Activated CD8-positive, alpha-beta T cell treated with anti-CD3 and anti-CD28 coated beads for 36 hours (primary cell): ENCODE results near the gene ANKRD24. TPM values are rescaled to one million over a fixed set of nuclear protein-coding genes. Genes with fewer than 3 reads are reported as not detected.
"Not testable (repeated sequence)": the region's sequence is repeated elsewhere in the genome, so short reads cannot be mapped to it uniquely, and the experiment has no call there.

Source experiments
- ATAC-seq: fragments of 200-7000 bp; cut with Tn5 transposase; one replicate; pipeline ENCODE4 v1.10.0; 2021; ENCODE audit warnings: mild to moderate bottlenecking, moderate library complexity
- CTCF ChIA-PET: fragments of 350-600 bp; sonication (Branson Sonifier 250); formaldehyde crosslinking; loops from one replicate; lab custom pipeline; 2021; ENCODE audit warnings: antibody characterized with exemption; lab: Charles Lee
- POLR2A ChIA-PET: fragments of 350-600 bp; sonication (Branson Sonifier 250); formaldehyde crosslinking; loops from one replicate; lab custom pipeline; 2021; ENCODE audit warnings: antibody characterized with exemption; lab: Charles Lee
- DNase-seq: peaks from one replicate; pipeline ENCODE4 v3.0.0-alpha.2; 2020
- H3K27ac Mint-ChIP-seq: one replicate; pipeline ENCODE4 v1.8.0; 2021; ENCODE audit warnings: mild to moderate bottlenecking, mixed read lengths
- H3K27me3 Mint-ChIP-seq: one replicate; pipeline ENCODE4 v1.8.0; 2021; ENCODE audit warnings: mixed read lengths
- H3K36me3 Mint-ChIP-seq: one replicate; pipeline ENCODE4 v1.8.0; 2021; ENCODE audit warnings: low read depth, mixed read lengths
- H3K4me1 Mint-ChIP-seq: one replicate; pipeline ENCODE4 v1.8.0; 2021; ENCODE audit warnings: low read depth, mixed read lengths
- H3K4me3 Mint-ChIP-seq: one replicate; pipeline ENCODE4 v1.8.0; 2021; ENCODE audit warnings: mild to moderate bottlenecking, moderate library complexity, mixed read lengths
- H3K9me3 Mint-ChIP-seq: one replicate; pipeline ENCODE4 v1.8.0; 2021; ENCODE audit warnings: mixed read lengths
- intact Hi-C: fragments of 100-400 bp; cut with micrococcal nuclease; formaldehyde crosslinking; loops from one replicate; pipeline ENCODE4 v1.10.0; 2022
- total RNA-seq, 2 experiments: library from RNA; stranded (reverse); gene quantifications; one replicate each; pipeline ENCODE4 v1.2.3, GENCODE V29; 2021
- TF ChIP-seq, protein P1 (sequence below): fragments of 200-600 bp; IDR thresholded peaks from one replicate; pipeline ENCODE4 v1.8.0; 2022; ENCODE audit warnings: antibody characterized with exemption, mild to moderate bottlenecking

The ANKRD24 gene
- total RNA-seq, 2 experiments from 2014 or later = 1.6 to 1.8 TPM

DNA sequence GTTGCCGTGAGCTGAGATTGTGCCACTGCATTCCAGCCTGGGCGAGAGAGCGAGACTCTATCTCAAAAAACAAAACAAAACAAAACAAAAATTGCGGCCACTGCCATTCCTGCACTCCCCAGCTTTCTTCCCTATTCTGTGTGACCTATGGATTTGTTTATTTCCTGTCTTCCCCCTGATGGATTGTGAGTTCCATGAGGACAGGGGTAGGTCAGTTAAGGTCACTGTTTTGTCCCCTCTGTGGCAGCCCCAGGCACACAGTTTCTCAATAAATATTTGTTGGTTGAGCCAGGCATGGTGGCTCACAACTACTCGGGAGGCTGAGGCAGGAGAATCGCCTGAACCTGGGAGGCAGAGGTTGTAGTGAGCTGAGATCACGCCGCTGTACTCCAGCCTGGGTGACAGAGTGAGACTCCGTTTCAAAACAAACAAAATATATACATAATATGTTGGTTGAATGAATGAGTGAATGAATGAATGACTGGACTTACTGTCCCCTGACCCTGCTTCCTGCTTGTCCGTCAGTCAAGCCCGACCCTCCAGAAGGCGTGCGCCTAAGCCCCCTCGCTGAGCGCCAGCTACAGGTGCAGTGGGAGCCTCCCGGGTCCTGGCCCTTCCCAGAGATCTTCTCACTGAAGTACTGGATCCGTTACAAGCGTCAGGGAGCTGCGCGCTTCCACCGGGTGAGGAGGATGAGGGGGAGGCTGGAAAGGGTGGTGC is 51.8 kb downstream of the ANKRD24 start:
- DNase-seq = no peak
- Mint-ChIP-seq H3K9me3 (no peaks in the 10 kb centered on the region), H3K4me3 (no peak overlapping the region), H3K27ac (no peak overlapping the region), H3K4me1 (peaks cover 6% of the 10 kb centered on the region), H3K27me3 (peaks cover 7% of the 10 kb centered on the region), H3K36me3 (no peaks in the 10 kb centered on the region)
- ChIA-PET POLR2A (interaction anchor here (0.6 to 2.4 kb wide), 3 partner anchors 13 to 425 kb away, joined by 3 to 8 read pairs (median 3); partner anchors contain the start of gene YJU2), CTCF (interaction anchor here (0.7 to 1.9 kb wide), 9 partner anchors 12 to 109 kb away, joined by 3 to 6 read pairs (median 4); partner anchors contain the start of genes MPND and YJU2)
- no peak for ATAC-seq
- TF ChIP-seq, protein P1, sequence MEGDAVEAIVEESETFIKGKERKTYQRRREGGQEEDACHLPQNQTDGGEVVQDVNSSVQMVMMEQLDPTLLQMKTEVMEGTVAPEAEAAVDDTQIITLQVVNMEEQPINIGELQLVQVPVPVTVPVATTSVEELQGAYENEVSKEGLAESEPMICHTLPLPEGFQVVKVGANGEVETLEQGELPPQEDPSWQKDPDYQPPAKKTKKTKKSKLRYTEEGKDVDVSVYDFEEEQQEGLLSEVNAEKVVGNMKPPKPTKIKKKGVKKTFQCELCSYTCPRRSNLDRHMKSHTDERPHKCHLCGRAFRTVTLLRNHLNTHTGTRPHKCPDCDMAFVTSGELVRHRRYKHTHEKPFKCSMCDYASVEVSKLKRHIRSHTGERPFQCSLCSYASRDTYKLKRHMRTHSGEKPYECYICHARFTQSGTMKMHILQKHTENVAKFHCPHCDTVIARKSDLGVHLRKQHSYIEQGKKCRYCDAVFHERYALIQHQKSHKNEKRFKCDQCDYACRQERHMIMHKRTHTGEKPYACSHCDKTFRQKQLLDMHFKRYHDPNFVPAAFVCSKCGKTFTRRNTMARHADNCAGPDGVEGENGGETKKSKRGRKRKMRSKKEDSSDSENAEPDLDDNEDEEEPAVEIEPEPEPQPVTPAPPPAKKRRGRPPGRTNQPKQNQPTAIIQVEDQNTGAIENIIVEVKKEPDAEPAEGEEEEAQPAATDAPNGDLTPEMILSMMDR = no peak
- intact Hi-C loops = no loop called here

DNA sequence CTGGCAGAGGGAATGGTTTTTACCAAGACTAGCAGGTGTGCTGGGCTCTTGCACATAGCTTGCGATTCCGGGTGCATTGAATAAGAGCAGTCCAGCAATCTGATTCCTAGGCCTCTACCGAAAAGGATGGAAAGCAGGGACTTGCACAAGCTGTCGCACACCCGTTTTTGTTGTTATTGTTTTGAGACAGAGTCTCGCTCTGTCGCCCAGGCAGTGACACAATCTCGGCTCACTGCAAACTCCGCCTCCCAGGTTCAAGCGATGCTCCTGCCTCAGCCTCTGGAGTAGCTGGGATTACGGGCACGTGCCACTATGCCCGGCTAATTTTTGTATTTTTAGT is 52.3 kb downstream of the ANKRD24 start:
- CTCF ChIA-PET = interaction anchor here (1.3 to 1.9 kb wide), 5 partner anchors 12 to 95 kb away, joined by 3 to 5 read pairs (median 4); no protein-coding TSS in a partner anchor
- intact Hi-C loops = no loop called here

DNA sequence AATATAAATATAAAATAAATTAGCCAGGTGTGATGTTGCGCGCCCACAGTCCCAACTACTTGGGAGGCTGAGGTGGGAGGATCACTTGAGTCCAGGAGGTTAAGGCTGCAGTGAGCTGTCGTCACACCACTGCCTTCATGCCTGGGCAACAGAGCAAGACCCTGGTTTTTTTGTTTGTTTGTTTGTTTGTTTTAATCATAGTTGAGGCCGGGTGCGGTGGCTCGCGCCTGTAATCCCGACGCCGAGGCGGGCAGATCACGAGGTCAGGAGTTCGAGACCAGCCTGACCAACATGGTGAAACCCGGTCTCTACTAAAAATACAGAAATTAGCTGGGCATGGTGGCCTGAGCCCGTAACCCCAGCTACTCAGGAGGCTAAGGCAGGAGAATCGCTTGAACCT is 55.0 kb downstream of the ANKRD24 start:
- CTCF ChIA-PET, H3K27me3 Mint-ChIP-seq, H3K4me3 Mint-ChIP-seq, H3K36me3 Mint-ChIP-seq, H3K9me3 Mint-ChIP-seq, DNase-seq, ATAC-seq, H3K27ac Mint-ChIP-seq, intact Hi-C loops, H3K4me1 Mint-ChIP-seq, POLR2A ChIA-PET: not testable (repeated sequence)

More for the DNA sequence above, 52.3 kb downstream of the ANKRD24 start:
- ATAC-seq (no peak), DNase-seq (no peak)
- Mint-ChIP-seq H3K27ac (no peak overlapping the region), H3K36me3 (no peaks in the 10 kb centered on the region), H3K4me1 (peaks cover under 1% of the 10 kb centered on the region), H3K27me3 (peaks cover 7% of the 10 kb centered on the region), H3K4me3 (no peak overlapping the region), H3K9me3 (no peaks in the 10 kb centered on the region)
- TF ChIP-seq, protein P1 = no peak
- POLR2A ChIA-PET = interaction anchor here (2.4 kb wide), 1 partner anchor 12 kb away, joined by 8 read pairs; the partner anchor contains the start of gene YJU2

DNA sequence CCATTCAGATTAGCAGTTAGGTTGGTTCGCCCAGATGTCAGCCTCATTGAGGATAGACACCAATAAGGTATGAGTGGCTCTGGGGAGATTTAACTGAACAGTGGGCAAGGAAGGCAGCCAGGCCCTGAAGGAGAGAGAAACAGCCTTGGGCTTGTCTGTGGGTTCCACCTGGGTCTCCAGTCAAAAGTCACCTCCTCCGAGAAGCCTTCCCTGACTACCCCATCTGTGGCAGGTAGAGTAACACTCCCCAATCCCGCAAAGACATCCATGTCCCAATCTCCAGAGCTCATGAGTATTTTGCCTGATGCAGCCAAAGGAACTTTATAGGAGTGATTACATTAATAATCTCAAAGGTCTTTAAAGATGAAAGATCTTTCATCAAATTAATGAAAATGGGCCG is 56.3 kb downstream of the ANKRD24 start:
- peaks cover 2% of the 10 kb centered on the region for H3K27me3 Mint-ChIP-seq
- ChIA-PET POLR2A (no interaction called here), CTCF (no interaction called here)
- DNase-seq (no peak), ATAC-seq (no peak)
- H3K4me1 Mint-ChIP-seq = no peaks in the 10 kb centered on the region
- intact Hi-C loops = no loop called here
- H3K27ac Mint-ChIP-seq = no peak overlapping the region
- no peaks in the 10 kb centered on the region for H3K9me3 Mint-ChIP-seq
- H3K4me3 Mint-ChIP-seq = no peak overlapping the region
- no peaks in the 10 kb centered on the region for H3K36me3 Mint-ChIP-seq
- TF ChIP-seq, protein P1 = no peak

GRCh38 chr19:4241824-4242430 is 59.4 kb downstream of the ANKRD24 start:
- POLR2A ChIA-PET = no interaction called here
- no peak overlapping the region for H3K27ac Mint-ChIP-seq
- intact Hi-C loops = no loop called here
- no peak overlapping the region for H3K4me3 Mint-ChIP-seq
- DNase-seq = no peak
- peaks cover 4% of the 10 kb centered on the region for H3K4me1 Mint-ChIP-seq
- no peaks in the 10 kb centered on the region for H3K36me3 Mint-ChIP-seq
- no peaks in the 10 kb centered on the region for H3K9me3 Mint-ChIP-seq
- TF ChIP-seq, protein P1 = no peak
- no peaks in the 10 kb centered on the region for H3K27me3 Mint-ChIP-seq
- no peak for ATAC-seq
- CTCF ChIA-PET = interaction anchor here (0.7 to 2.0 kb wide), 5 partner anchors 9 to 111 kb away, joined by 3 to 11 read pairs (median 5); no protein-coding TSS in a partner anchor

DNA sequence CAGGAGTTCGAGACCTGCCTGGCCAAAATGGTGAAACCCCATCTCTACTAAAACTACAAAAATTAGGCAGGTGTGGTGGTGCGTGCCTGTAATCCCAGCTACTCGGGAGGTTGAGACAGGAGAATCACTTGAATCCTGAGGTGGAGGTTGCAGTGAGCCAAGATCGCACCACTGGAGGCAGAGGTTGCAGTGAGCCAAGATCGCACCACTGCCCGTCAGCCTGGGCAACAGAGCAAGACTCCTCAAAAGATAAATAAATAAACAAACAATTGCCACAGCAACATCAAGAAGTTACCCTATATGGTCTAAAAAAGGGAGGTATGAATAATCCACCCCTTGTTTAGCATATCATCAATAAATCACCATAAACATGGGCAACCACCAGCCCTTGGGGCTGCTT is 63.4 kb downstream of the ANKRD24 start:
- peaks cover 16% of the 10 kb centered on the region for H3K4me1 Mint-ChIP-seq
- POLR2A ChIA-PET = interaction anchor here (0.7 kb wide), 1 partner anchor 15 kb away, joined by 3 read pairs; no protein-coding TSS in a partner anchor
- DNase-seq, ATAC-seq, H3K27me3 Mint-ChIP-seq, H3K9me3 Mint-ChIP-seq, intact Hi-C loops: not testable (repeated sequence)
- H3K36me3 Mint-ChIP-seq = peaks cover 21% of the 10 kb centered on the region
- H3K4me3 Mint-ChIP-seq = peak overlapping the region; percentile 83
- H3K27ac Mint-ChIP-seq = peak overlapping the region; percentile 97
- CTCF ChIA-PET = interaction anchor here (0.6 kb wide), 1 partner anchor 28 kb away, joined by 3 read pairs; no protein-coding TSS in a partner anchor
